CD4-positive, alpha-beta memory T cell (primary cell): ENCODE results near the gene KIF9. TPM values are rescaled to one million over a fixed set of nuclear protein-coding genes. Genes with fewer than 3 reads are reported as not detected.
"Not testable (repeated sequence)": the region's sequence is repeated elsewhere in the genome, so short reads cannot be mapped to it uniquely, and the experiment has no call there.

Experiments used
- CTCF ChIA-PET: fragments of 350-600 bp; sonication (Branson Sonifier 250); formaldehyde crosslinking; loops from one replicate; lab custom pipeline; 2021; ENCODE audit warnings: inconsistent platforms; ENCODE audit not compliant: partially characterized antibody; lab: Charles Lee
- POLR2A ChIA-PET: fragments of 350-600 bp; sonication (Branson Sonifier 250); formaldehyde crosslinking; loops from one replicate; lab custom pipeline; 2021; ENCODE audit not compliant: partially characterized antibody; lab: Charles Lee
- DNase-seq, 5 donors: peaks; one replicate each; pipeline versions ENCODE4 v3.0.0 to v3.0.0-alpha.2; 2020 to 2022; ENCODE audit warnings: mixed read lengths in 1 of 5
- H3K27ac ChIP-seq: one replicate; pipeline ENCODE4 v1.7.0; 2013; ENCODE audit warnings: low read depth, low read length
- H3K27me3 ChIP-seq: 2 replicates; pipeline ENCODE4 v1.7.0; 2013; ENCODE audit warnings: mild to moderate bottlenecking, low read length, moderate library complexity; ENCODE audit not compliant: insufficient read depth
- H3K36me3 ChIP-seq: 2 replicates; pipeline ENCODE4 v1.7.0; 2013; ENCODE audit warnings: mild to moderate bottlenecking, low read length, moderate library complexity; ENCODE audit not compliant: insufficient read depth
- H3K4me1 ChIP-seq: 2 replicates; pipeline ENCODE4 v1.7.0; 2013; ENCODE audit warnings: mild to moderate bottlenecking, low read length, moderate library complexity; ENCODE audit not compliant: insufficient read depth
- H3K4me3 ChIP-seq, 2 donors: one replicate each; pipeline ENCODE4 v1.7.0; 2013; ENCODE audit warnings: low read length in 2 of 2, mild to moderate bottlenecking in 1 of 2
- H3K9me3 ChIP-seq, 2 donors: one replicate each; pipeline ENCODE4 v1.7.0; 2013; ENCODE audit warnings: low read length in 2 of 2, control low read depth in 1 of 2; ENCODE audit not compliant: control insufficient read depth in 1 of 2
- H3K27ac Mint-ChIP-seq, 7 donors: one replicate each; pipeline ENCODE4 v1.8.0; 2020 to 2021; ENCODE audit warnings: mixed read lengths in 7 of 7, mild to moderate bottlenecking in 6 of 7, inconsistent platforms in 3 of 7, moderate library complexity in 3 of 7
- H3K27me3 Mint-ChIP-seq, 2 donors: one replicate each; pipeline ENCODE4 v1.8.0; 2020 to 2021; ENCODE audit warnings: mixed read lengths in 2 of 2
- H3K36me3 Mint-ChIP-seq, 2 donors: one replicate each; pipeline ENCODE4 v1.8.0; 2020 to 2021; ENCODE audit warnings: mixed read lengths in 2 of 2, inconsistent platforms in 1 of 2, mild to moderate bottlenecking in 1 of 2
- H3K4me1 Mint-ChIP-seq, 4 donors: one replicate each; pipeline ENCODE4 v1.8.0; 2020 to 2021; ENCODE audit warnings: mixed read lengths in 4 of 4, mild to moderate bottlenecking in 1 of 4
- H3K4me3 Mint-ChIP-seq, 8 donors: one replicate each; pipeline ENCODE4 v1.8.0; 2020 to 2021; ENCODE audit warnings: mixed read lengths in 8 of 8, mild to moderate bottlenecking in 7 of 8, moderate library complexity in 6 of 8, inconsistent platforms in 3 of 8
- H3K9me3 Mint-ChIP-seq, 8 donors: one replicate each; pipeline ENCODE4 v1.8.0; 2020 to 2021; ENCODE audit warnings: mixed read lengths in 8 of 8, mild to moderate bottlenecking in 5 of 8, inconsistent platforms in 3 of 8, moderate library complexity in 1 of 8
- intact Hi-C: fragments of 100-400 bp; cut with micrococcal nuclease; formaldehyde crosslinking; loops from one replicate; pipeline ENCODE4 v1.15.1; 2023
- polyA plus RNA-seq, 2 donors: library from polyadenylated mRNA; unstranded; fragments of 300-500 nt; fragmentation: Illumina TruSeq; gene quantifications; one replicate each; pipeline ENCODE4 v1.2.3, GENCODE V29; 2021
- total RNA-seq, 2 experiments: library from RNA; stranded (reverse); gene quantifications; one replicate each; pipeline ENCODE4 v1.2.3, GENCODE V29; 2021

KIF9 gene
- total and polyA plus RNA-seq, 4 experiments from 2014 or later: 2.3 to 4.4 (median 3.5) TPM

DNA sequence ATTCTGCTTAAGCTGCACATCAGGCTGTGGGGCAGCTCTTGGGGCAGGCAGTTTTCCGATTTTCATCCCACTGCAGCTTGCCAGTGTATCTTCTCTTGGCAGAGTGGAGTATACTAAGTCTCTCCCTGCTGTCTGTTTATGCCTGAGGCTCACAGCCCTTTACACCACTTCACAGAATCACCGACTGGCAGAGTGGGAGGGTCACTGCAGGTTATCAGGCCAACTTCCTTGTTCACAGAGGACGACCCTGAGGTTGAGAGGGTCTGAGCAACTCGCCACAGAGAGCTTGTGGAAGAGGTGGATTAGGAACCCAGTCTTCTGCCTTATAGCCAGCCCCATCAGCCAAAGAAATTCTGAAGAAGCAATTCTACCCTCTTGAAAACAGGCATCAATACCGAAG, 30.9 kb downstream of the KIF9 start:
- Mint-ChIP-seq H3K27me3 (no peaks in the 10 kb centered on the region), H3K4me1 (no peaks in the 10 kb centered on the region), H3K36me3 (no peaks in the 10 kb centered on the region), H3K27ac (no peak overlapping the region), H3K4me3 (no peak overlapping the region), H3K9me3 (no peaks in the 10 kb centered on the region)
- Histone ChIP-seq H3K4me1 (no peaks in the 10 kb centered on the region), H3K4me3 (no peak overlapping the region), H3K9me3 (no peaks in the 10 kb centered on the region), H3K27ac (no peak overlapping the region), H3K36me3 (no peaks in the 10 kb centered on the region), H3K27me3 (no peaks in the 10 kb centered on the region)
- POLR2A ChIA-PET: no interaction called here
- intact Hi-C loops: no loop called here
- DNase-seq: no peak
- CTCF ChIA-PET: no interaction called here

DNA sequence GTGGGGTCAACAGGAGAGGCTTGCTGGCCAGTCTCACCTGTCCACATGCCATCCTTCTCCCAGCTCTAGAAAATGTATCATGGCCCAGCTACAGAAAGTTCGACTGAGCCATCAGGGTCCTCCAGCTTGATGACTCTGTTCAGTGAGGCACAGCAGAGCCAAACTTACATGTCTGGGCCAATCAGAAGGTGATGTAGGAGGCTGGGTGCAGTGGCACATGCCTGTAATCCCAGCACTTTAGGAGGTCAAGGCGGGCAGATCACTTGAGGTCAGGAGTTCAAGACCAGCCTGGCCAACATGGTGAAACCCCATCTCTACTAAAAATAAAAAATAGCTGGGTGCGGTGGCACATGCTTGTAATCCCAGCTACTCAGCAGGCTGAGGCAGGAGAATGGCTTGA, 31.5 kb downstream of the KIF9 start:
- H3K4me1 ChIP-seq, CTCF ChIA-PET, H3K9me3 Mint-ChIP-seq, H3K27me3 ChIP-seq, H3K4me3 Mint-ChIP-seq, H3K36me3 ChIP-seq, H3K4me1 Mint-ChIP-seq, H3K27me3 Mint-ChIP-seq, H3K27ac ChIP-seq, H3K9me3 ChIP-seq, H3K4me3 ChIP-seq, intact Hi-C loops, H3K36me3 Mint-ChIP-seq, DNase-seq, H3K27ac Mint-ChIP-seq, POLR2A ChIA-PET: not testable (repeated sequence)

DNA sequence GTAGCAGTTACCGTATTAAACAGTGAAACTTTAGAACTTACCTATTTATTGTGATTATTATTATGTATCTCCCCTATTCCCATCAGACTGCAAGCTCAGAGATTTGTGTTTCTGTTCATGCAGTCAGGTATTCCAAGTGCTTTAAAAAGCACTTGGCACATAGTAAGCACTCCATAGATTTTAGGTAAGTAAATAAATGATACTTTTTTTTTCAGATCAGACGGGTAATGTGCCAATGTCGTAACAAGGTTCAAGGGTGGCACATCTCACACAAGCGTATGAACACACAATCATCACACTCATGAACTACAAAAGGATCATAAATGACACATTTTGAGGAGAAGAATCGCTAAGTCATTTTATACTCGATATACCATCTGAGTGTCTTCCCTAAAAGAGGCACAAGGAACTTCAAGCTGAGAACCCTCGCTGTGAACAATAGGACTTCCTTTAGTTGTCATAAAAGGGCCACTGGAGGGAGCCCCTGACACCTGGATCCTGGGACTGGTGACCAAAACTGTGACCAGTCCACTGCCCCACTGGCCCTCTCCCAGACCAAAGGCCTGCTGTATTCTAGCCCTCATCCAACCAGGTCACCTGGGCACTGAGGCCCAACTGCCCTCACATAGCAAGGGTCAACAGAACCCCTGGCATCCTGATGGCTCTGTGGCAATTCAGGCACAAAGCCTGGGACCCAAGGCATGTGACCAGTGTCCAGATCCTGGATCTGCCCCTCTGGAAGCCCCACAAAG, 32.1 kb downstream of the KIF9 start:
- ChIA-PET POLR2A (no interaction called here), CTCF (interaction anchor here (1.7 kb wide), 1 partner anchor 73 kb away, joined by 3 read pairs; no protein-coding TSS in a partner anchor)
- no peak overlapping the region for H3K4me3 Mint-ChIP-seq
- no peaks in the 10 kb centered on the region for H3K4me1 ChIP-seq
- H3K27me3 Mint-ChIP-seq: no peaks in the 10 kb centered on the region
- no peak overlapping the region for H3K4me3 ChIP-seq
- H3K27ac ChIP-seq: no peak overlapping the region
- H3K36me3 Mint-ChIP-seq: no peaks in the 10 kb centered on the region
- no peak for DNase-seq
- no peaks in the 10 kb centered on the region for H3K36me3 ChIP-seq
- H3K27me3 ChIP-seq: no peaks in the 10 kb centered on the region
- intact Hi-C loops: no loop called here
- H3K9me3 Mint-ChIP-seq: no peaks in the 10 kb centered on the region
- H3K4me1 Mint-ChIP-seq: no peaks in the 10 kb centered on the region
- H3K27ac Mint-ChIP-seq: no peak overlapping the region
- no peaks in the 10 kb centered on the region for H3K9me3 ChIP-seq

DNA sequence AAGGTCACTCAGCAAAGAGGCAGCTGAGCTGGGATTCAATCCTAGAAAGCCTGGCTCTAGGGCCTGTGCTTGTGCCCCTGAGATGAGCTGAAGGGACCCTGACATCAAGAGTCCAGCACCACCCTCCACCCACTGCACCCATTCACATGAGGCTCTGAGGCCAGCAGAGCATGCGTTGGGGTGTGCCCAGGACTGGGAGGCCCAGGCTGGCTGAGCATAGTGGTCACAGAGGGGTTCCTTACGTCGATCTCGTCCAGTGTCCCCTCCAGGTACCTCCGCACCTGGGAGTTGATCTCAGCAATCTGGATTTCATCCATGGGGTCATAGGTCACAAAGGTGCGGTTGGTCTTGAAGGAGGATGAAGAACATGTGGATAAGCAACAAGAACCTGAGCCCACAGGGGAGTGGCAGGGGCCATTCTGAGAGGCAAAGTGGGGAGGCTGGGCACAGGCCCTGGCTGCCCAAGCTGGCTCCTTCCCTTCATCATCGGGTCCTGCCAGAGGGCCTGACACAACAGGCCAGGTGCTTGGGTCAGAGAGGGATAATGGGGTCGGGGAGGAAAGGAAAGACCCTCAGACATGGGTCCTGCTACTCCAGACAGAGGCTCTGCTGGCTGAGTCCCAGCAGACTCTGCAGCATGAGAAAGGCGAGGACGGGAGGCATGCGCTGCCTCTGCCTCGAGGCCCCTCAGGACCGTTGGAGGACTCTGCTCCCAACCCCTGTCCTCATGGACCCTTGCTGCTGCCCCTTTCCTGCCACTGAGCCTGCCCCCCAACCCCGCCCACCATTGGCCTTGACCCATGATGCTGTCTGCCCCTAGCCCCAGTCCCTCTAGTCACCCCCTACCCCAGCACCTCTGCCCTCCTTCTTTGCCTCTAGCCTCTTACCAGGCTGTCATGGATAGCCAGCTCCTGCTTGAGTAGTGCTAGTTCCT, 35.2 kb downstream of the KIF9 start:
- Histone ChIP-seq H3K36me3 (no peaks in the 10 kb centered on the region), H3K4me1 (no peaks in the 10 kb centered on the region), H3K27me3 (no peaks in the 10 kb centered on the region), H3K4me3 (no peak overlapping the region), H3K27ac (no peak overlapping the region), H3K9me3 (no peaks in the 10 kb centered on the region)
- Mint-ChIP-seq H3K27ac (peak overlapping the region in 1 of 7 donors; percentile 8), H3K36me3 (no peaks in the 10 kb centered on the region), H3K9me3 (no peaks in the 10 kb centered on the region), H3K4me3 (no peak overlapping the region), H3K4me1 (no peaks in the 10 kb centered on the region), H3K27me3 (no peaks in the 10 kb centered on the region)
- no peak for DNase-seq
- CTCF ChIA-PET: no interaction called here
- POLR2A ChIA-PET: no interaction called here
- intact Hi-C loops: no loop called here

DNA sequence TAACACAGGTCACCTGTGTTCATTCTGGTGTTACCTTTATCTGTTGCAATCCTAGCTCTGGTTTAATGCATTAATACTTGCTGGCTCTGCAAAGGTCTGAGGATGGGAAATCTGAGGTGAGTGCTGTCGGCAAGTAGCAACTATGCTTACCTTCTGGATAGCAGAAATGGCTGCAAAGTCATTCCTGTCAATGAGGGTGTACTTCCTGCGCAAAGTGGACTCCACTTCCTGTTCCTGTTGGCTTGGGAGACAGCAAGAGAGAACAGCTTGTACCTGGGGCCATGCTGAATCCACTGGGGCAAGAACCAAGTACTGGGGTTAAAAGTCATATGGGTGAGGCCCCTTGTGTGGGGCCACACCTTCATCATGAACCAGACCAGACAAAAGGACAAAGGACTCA, 37.3 kb downstream of the KIF9 start:
- Mint-ChIP-seq H3K27ac (no peak overlapping the region), H3K9me3 (no peaks in the 10 kb centered on the region), H3K4me1 (no peaks in the 10 kb centered on the region), H3K27me3 (no peaks in the 10 kb centered on the region), H3K36me3 (no peaks in the 10 kb centered on the region), H3K4me3 (no peak overlapping the region)
- Histone ChIP-seq H3K4me1 (no peaks in the 10 kb centered on the region), H3K27me3 (no peaks in the 10 kb centered on the region), H3K36me3 (no peaks in the 10 kb centered on the region), H3K27ac (no peak overlapping the region), H3K9me3 (no peaks in the 10 kb centered on the region), H3K4me3 (no peak overlapping the region)
- intact Hi-C loops: no loop called here
- no peak for DNase-seq
- POLR2A ChIA-PET: no interaction called here
- CTCF ChIA-PET: no interaction called here

DNA sequence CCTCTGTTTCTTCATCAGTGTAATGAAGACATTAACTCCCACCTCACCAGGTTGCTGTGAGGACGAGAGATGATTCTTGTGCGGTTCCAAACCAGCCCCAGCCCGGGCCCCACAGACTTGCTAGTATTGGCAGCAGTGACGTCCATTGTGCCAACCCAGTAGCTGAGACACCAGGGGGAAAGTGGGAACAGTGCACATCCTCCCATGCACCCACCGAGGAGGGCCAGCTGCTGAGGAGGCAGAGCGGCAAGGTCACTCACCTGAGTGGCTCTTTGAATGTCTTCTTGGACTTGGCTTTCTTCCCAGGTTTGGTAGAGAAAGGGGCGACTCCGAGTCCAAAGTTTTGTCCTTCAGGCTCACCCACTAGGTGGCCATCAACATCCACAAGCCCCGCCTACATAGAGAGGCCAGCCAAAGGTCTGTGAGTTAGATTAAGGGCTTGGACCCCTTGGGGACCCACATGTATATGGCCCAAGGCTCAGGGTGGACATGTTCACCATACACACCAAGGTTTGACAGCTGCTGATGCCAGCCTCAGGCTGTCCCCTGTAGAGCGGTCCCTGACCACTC, 38.0 kb downstream of the KIF9 start:
- H3K9me3 Mint-ChIP-seq: no peaks in the 10 kb centered on the region
- Histone ChIP-seq H3K4me1 (no peaks in the 10 kb centered on the region), H3K9me3 (no peaks in the 10 kb centered on the region), H3K36me3 (no peaks in the 10 kb centered on the region), H3K27me3 (no peaks in the 10 kb centered on the region), H3K4me3 (no peak overlapping the region), H3K27ac (no peak overlapping the region)
- intact Hi-C loops: no loop called here
- POLR2A ChIA-PET: no interaction called here
- H3K27me3 Mint-ChIP-seq: no peaks in the 10 kb centered on the region
- CTCF ChIA-PET: interaction anchor here (1.3 kb wide), 1 partner anchor 10 kb away, joined by 3 read pairs; no protein-coding TSS in a partner anchor
- no peak for DNase-seq
- no peak overlapping the region for H3K27ac Mint-ChIP-seq
- no peaks in the 10 kb centered on the region for H3K4me1 Mint-ChIP-seq
- no peak overlapping the region for H3K4me3 Mint-ChIP-seq
- no peaks in the 10 kb centered on the region for H3K36me3 Mint-ChIP-seq

DNA sequence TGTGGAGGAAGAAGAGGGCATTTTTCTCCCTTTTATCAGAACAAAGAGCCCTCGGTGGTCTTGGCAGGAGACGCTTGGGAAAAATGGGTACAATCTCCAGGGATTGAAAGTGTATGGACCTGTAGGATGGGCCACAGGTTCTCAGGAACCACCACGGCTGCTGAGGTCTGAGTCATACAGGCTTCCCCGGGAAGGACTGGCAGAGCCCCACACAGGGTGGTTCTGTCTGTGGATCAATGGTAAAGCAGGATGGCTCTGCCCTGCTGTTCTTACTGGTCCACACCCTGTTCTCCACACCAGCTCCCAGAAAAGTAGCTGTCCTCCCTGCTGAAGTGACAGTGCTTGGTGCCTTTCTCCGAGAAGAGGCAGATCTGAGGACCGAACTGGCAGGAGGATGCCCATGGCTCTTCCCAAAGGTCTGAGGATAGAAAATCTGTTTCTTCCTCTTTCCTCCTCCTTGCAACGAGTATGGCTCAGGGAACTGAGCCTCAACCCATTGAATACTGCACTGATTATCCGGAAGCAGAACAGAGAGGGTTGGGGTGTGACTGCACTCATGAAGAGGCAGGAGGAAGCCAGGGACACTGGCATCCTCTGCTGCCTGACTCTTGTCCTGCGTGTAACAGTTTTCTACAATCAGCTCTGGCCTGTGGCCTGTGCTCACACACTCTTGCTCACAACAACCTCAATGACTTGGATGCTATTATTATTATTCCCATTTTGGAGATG, 39.0 kb downstream of the KIF9 start:
- no peak for DNase-seq
- Histone ChIP-seq H3K27ac (no peak overlapping the region), H3K4me3 (no peak overlapping the region), H3K27me3 (no peaks in the 10 kb centered on the region), H3K9me3 (no peaks in the 10 kb centered on the region), H3K4me1 (no peaks in the 10 kb centered on the region), H3K36me3 (no peaks in the 10 kb centered on the region)
- POLR2A ChIA-PET: no interaction called here
- Mint-ChIP-seq H3K9me3 (no peaks in the 10 kb centered on the region), H3K4me3 (no peak overlapping the region), H3K36me3 (no peaks in the 10 kb centered on the region), H3K27ac (peak overlapping the region in 1 of 7 donors; percentile 37), H3K27me3 (no peaks in the 10 kb centered on the region), H3K4me1 (no peaks in the 10 kb centered on the region)
- intact Hi-C loops: no loop called here
- CTCF ChIA-PET: interaction anchor here (1.0 to 1.3 kb wide), 2 partner anchors 11 to 135 kb away, joined by 3 read pairs; no protein-coding TSS in a partner anchor
